Globus pallidus (tissue), 1 donor: Measurements from ENCODE around the gene RAI1.
A peak's percentile ranks its signal among the peaks of the same experiment; 100 is the strongest.

Source experiments
- DNase-seq: peaks from one replicate; pipeline ENCODE4 v3.0.0-alpha.2; 2015; ENCODE audit warnings: low spot score

The RAI1 gene

GRCh38 chr17:17833658-17834357, 152.6 kb downstream of the RAI1 start:
- no peak for DNase-seq

- no peak for DNase-seq
These were observed 153.7 kb downstream of the RAI1 start for GRCh38 chr17:17834974-17835373.

- no peak for DNase-seq
These were observed 154.4 kb downstream of the RAI1 start for GRCh38 chr17:17835415-17836249.

- DNase-seq, result peak; percentile 99
These were observed 155.1 kb downstream of the RAI1 start for GRCh38 chr17:17836250-17836817.

- peak; percentile 75 for DNase-seq
These were observed 155.6 kb downstream of the RAI1 start, which contains the start of gene SREBF1 for GRCh38 chr17:17836818-17837379. Gene SREBF1 (minus strand): TSS chr17:17836986. CDS start chr17:17836817, 169 bp downstream.

- no peak for DNase-seq
These were observed 156.1 kb downstream of the RAI1 start for GRCh38 chr17:17837380-17837821.

- peak; percentile 79 for DNase-seq
These were observed 157.0 kb downstream of the RAI1 start for GRCh38 chr17:17837966-17838962.

GRCh38 chr17:17839791-17840707, 158.8 kb downstream of the RAI1 start:
- peak; percentile 94 for DNase-seq

GRCh38 chr17:17840751-17841591, 159.7 kb downstream of the RAI1 start:
- peak; percentile 87 for DNase-seq

- DNase-seq, result no peak
These were observed 160.4 kb downstream of the RAI1 start for GRCh38 chr17:17841601-17842025.

GRCh38 chr17:17842111-17842876, 161.0 kb downstream of the RAI1 start:
- no peak for DNase-seq

- DNase-seq, result no peak
These were observed 161.8 kb downstream of the RAI1 start for GRCh38 chr17:17843096-17843495.

- DNase-seq, result no peak
These were observed 162.8 kb downstream of the RAI1 start for GRCh38 chr17:17844079-17844478.

GRCh38 chr17:17844500-17844899, 163.2 kb downstream of the RAI1 start:
- DNase-seq, result peak; percentile 77

GRCh38 chr17:17845046-17845775, 164.0 kb downstream of the RAI1 start:
- no peak for DNase-seq

- no peak for DNase-seq
These were observed 164.7 kb downstream of the RAI1 start for GRCh38 chr17:17846003-17846402.

GRCh38 chr17:17846645-17847044, 165.4 kb downstream of the RAI1 start:
- DNase-seq, result no peak
